Astrocyte (in vitro differentiated cells and primary cell): ENCODE results near the gene GPC2. TPM values are rescaled to one million over a fixed set of nuclear protein-coding genes. Genes with fewer than 3 reads are reported as not detected.

Source experiments
- DNase-seq: peaks from one replicate; pipeline ENCODE4 v3.0.0-alpha.2; 2010; ENCODE audit warnings: low read depth
- FAIRE-seq: peaks from 2 replicates; lab custom pipeline; 2011; peaks lifted over from hg19 to GRCh38; lab: Jason Lieb, UNC
- H2AFZ ChIP-seq: 2 replicates; pipeline ENCODE4 v1.6.0; 2012; ENCODE audit warnings: low read depth, low read length, inconsistent platforms
- H3K27ac ChIP-seq: 2 replicates; pipeline ENCODE4 v1.5.1; 2011; ENCODE audit warnings: low read depth, low read length, inconsistent platforms
- H3K27me3 ChIP-seq: 2 replicates; pipeline ENCODE4 v1.6.0; 2011; ENCODE audit warnings: low read length, inconsistent platforms; ENCODE audit not compliant: insufficient read depth
- H3K36me3 ChIP-seq: 2 replicates; pipeline ENCODE4 v1.5.1; 2011; ENCODE audit warnings: low read length, inconsistent platforms; ENCODE audit not compliant: insufficient read depth
- H3K4me1 ChIP-seq: 2 replicates; pipeline ENCODE4 v1.5.1; 2011; ENCODE audit warnings: low read length, inconsistent platforms; ENCODE audit not compliant: insufficient read depth
- H3K4me2 ChIP-seq: 2 replicates; pipeline ENCODE4 v1.6.0; 2012; ENCODE audit warnings: low read length, inconsistent platforms
- H3K4me3 ChIP-seq: 2 replicates; pipeline ENCODE4 v1.5.1; 2011; ENCODE audit warnings: low read depth, mild to moderate bottlenecking, low read length, inconsistent platforms; ENCODE audit not compliant: insufficient read depth
- H3K79me2 ChIP-seq: 2 replicates; pipeline ENCODE4 v1.6.0; 2012; ENCODE audit warnings: mild to moderate bottlenecking, low read length, inconsistent platforms; ENCODE audit not compliant: insufficient read depth
- H3K9ac ChIP-seq: 2 replicates; pipeline ENCODE4 v1.6.0; 2012; ENCODE audit warnings: mild to moderate bottlenecking, low read length, inconsistent platforms
- H3K9me3 ChIP-seq: 2 replicates; pipeline ENCODE4 v1.5.1; 2012; ENCODE audit warnings: low read depth, mild to moderate bottlenecking, low read length, inconsistent platforms; ENCODE audit not compliant: insufficient read depth
- H4K20me1 ChIP-seq: 2 replicates; pipeline ENCODE4 v1.6.0; 2012; ENCODE audit warnings: low read length, inconsistent platforms; ENCODE audit not compliant: insufficient read depth
- H3K27ac Mint-ChIP-seq: one replicate; pipeline ENCODE4 v1.8.0; 2021; ENCODE audit warnings: mild to moderate bottlenecking, mixed read lengths; ENCODE audit not compliant: unreplicated experiment
- H3K27me3 Mint-ChIP-seq: one replicate; pipeline ENCODE4 v1.8.0; 2021; ENCODE audit warnings: low read depth, mixed read lengths; ENCODE audit not compliant: unreplicated experiment
- H3K36me3 Mint-ChIP-seq: one replicate; pipeline ENCODE4 v1.8.0; 2021; ENCODE audit warnings: low read depth, mixed read lengths; ENCODE audit not compliant: unreplicated experiment
- H3K4me1 Mint-ChIP-seq: one replicate; pipeline ENCODE4 v1.8.0; 2021; ENCODE audit warnings: low read depth, mixed read lengths; ENCODE audit not compliant: unreplicated experiment
- H3K4me3 Mint-ChIP-seq: one replicate; pipeline ENCODE4 v1.8.0; 2021; ENCODE audit warnings: mild to moderate bottlenecking, moderate library complexity, mixed read lengths; ENCODE audit not compliant: unreplicated experiment
- H3K9me3 Mint-ChIP-seq: one replicate; pipeline ENCODE4 v1.8.0; 2021; ENCODE audit warnings: mild to moderate bottlenecking, mixed read lengths; ENCODE audit not compliant: unreplicated experiment
- EZH2 ChIP-seq: IDR thresholded peaks from 2 replicates; pipeline ENCODE4 v1.6.1; 2012; ENCODE audit warnings: mild to moderate bottlenecking, low read length, inconsistent platforms; ENCODE audit not compliant: insufficient read depth
- total RNA-seq: library from RNA; stranded (reverse); gene quantifications from 2 replicates; pipeline ENCODE4 v1.2.1, GENCODE V29; 2021
- TF ChIP-seq, protein P1 (sequence below): IDR thresholded peaks from 2 replicates; pipeline ENCODE4 v1.5.1; 2011; ENCODE audit warnings: low read depth, mild to moderate bottlenecking, inconsistent platforms, low read length, moderate library complexity; ENCODE audit not compliant: insufficient read depth

The GPC2 gene
- total RNA-seq, 1 donor from 2014 or later = 7.6 TPM

DNA sequence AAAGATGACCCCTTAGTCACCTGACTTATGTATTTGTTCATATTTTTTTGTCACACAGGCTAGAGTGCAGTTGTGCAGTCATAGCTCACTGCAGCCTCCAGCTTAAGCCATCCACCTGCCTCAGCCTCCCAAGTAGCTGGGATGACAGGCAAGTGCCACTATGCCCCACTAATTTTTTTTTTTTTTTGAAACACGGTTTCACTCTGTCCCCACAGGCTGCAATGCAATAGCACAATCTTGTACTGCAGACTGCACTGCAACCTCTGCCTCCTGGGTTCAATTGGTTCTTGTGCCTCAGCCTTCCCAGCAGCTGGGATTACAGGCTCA is 48.6 kb downstream of the GPC2 start:
- H3K27ac ChIP-seq = no peak overlapping the region
- no peaks in the 10 kb centered on the region for H4K20me1 ChIP-seq
- H3K9ac ChIP-seq = no peak overlapping the region
- H3K4me1 Mint-ChIP-seq = no peaks in the 10 kb centered on the region
- H3K27me3 Mint-ChIP-seq = peaks cover 4% of the 10 kb centered on the region
- H3K27me3 ChIP-seq = no peaks in the 10 kb centered on the region
- peaks cover 19% of the 10 kb centered on the region for H3K4me1 ChIP-seq
- no peak overlapping the region for H2AFZ ChIP-seq
- TF ChIP-seq, protein P1, sequence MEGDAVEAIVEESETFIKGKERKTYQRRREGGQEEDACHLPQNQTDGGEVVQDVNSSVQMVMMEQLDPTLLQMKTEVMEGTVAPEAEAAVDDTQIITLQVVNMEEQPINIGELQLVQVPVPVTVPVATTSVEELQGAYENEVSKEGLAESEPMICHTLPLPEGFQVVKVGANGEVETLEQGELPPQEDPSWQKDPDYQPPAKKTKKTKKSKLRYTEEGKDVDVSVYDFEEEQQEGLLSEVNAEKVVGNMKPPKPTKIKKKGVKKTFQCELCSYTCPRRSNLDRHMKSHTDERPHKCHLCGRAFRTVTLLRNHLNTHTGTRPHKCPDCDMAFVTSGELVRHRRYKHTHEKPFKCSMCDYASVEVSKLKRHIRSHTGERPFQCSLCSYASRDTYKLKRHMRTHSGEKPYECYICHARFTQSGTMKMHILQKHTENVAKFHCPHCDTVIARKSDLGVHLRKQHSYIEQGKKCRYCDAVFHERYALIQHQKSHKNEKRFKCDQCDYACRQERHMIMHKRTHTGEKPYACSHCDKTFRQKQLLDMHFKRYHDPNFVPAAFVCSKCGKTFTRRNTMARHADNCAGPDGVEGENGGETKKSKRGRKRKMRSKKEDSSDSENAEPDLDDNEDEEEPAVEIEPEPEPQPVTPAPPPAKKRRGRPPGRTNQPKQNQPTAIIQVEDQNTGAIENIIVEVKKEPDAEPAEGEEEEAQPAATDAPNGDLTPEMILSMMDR = no peak
- TF ChIP-seq EZH2 = no peak
- H3K27ac Mint-ChIP-seq = no peak overlapping the region
- no peak overlapping the region for H3K4me3 ChIP-seq
- H3K4me2 ChIP-seq = peak overlapping the region; percentile 99
- peaks cover 6% of the 10 kb centered on the region for H3K36me3 Mint-ChIP-seq
- peak overlapping the region; percentile 81 for H3K4me3 Mint-ChIP-seq
- FAIRE-seq (no peak), DNase-seq (no peak)
- H3K9me3 ChIP-seq = no peaks in the 10 kb centered on the region
- no peaks in the 10 kb centered on the region for H3K36me3 ChIP-seq
- H3K79me2 ChIP-seq = peaks cover 5% of the 10 kb centered on the region
- no peaks in the 10 kb centered on the region for H3K9me3 Mint-ChIP-seq

DNA sequence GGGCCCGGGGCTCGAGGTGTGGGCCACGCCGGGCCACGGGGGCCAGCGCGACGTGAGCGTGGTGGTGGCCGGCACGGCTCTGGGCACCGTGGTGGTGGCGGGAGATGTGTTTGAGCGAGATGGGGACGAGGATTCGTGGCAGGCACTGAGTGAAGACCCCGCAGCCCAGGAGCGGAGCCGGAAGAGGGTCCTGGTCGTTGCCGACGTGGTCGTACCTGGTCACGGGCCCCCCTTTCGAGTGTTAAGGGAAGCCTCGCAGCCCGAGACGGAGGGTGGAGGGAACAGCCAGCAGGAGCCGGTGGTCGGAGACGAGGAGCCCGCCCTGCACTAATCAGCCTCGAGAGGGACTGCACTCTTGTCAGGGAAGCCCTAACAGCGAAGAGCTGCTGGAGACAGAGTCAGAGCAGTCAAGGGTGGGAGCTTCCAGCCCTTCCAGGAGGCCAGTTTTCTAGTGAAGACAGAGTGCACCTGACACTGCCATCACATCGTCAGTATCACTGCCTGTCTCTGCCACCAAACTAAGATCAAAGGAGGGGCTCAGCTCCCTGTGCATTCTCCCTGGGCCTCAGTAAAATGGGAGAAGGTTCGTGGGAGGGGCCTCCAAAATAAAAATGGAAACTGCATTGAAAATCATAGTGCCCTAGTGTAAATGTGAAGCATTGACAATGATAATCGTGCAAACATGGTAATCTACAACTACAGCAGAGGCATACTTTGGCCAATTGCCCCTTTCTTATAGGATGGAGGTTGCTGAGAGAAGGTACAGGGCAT is 49.1 kb downstream of the GPC2 start:
- Mint-ChIP-seq H3K36me3 (peaks cover 6% of the 10 kb centered on the region), H3K27ac (no peak overlapping the region), H3K4me3 (peak overlapping the region; percentile 81), H3K27me3 (peaks cover 4% of the 10 kb centered on the region), H3K4me1 (no peaks in the 10 kb centered on the region), H3K9me3 (no peaks in the 10 kb centered on the region)
- peak overlapping the region; percentile 97 for H2AFZ ChIP-seq
- TF ChIP-seq, protein P1 = no peak
- TF ChIP-seq EZH2 = no peak
- H4K20me1 ChIP-seq = no peaks in the 10 kb centered on the region
- peak overlapping the region; percentile 94 for H3K4me3 ChIP-seq
- no peak for FAIRE-seq
- no peaks in the 10 kb centered on the region for H3K36me3 ChIP-seq
- peaks cover 5% of the 10 kb centered on the region for H3K79me2 ChIP-seq
- no peak for DNase-seq
- peak overlapping the region; percentile 99 for H3K4me2 ChIP-seq
- H3K27me3 ChIP-seq = no peaks in the 10 kb centered on the region
- H3K27ac ChIP-seq = peak overlapping the region; percentile 95
- peak overlapping the region; percentile 95 for H3K9ac ChIP-seq
- H3K9me3 ChIP-seq = no peaks in the 10 kb centered on the region
- peaks cover 19% of the 10 kb centered on the region for H3K4me1 ChIP-seq
